ENCODE measurements around the gene PDIA6. TPM values are rescaled to one million over a fixed set of nuclear protein-coding genes. Genes with fewer than 3 reads are reported as not detected.

Gene PDIA6
- total and polyA plus RNA-seq, 9 of the 15 experiments (the other 6 are each of a cell fraction or from before 2014, with no cell fraction given): 166 to 268 (median 229) TPM

DNA sequence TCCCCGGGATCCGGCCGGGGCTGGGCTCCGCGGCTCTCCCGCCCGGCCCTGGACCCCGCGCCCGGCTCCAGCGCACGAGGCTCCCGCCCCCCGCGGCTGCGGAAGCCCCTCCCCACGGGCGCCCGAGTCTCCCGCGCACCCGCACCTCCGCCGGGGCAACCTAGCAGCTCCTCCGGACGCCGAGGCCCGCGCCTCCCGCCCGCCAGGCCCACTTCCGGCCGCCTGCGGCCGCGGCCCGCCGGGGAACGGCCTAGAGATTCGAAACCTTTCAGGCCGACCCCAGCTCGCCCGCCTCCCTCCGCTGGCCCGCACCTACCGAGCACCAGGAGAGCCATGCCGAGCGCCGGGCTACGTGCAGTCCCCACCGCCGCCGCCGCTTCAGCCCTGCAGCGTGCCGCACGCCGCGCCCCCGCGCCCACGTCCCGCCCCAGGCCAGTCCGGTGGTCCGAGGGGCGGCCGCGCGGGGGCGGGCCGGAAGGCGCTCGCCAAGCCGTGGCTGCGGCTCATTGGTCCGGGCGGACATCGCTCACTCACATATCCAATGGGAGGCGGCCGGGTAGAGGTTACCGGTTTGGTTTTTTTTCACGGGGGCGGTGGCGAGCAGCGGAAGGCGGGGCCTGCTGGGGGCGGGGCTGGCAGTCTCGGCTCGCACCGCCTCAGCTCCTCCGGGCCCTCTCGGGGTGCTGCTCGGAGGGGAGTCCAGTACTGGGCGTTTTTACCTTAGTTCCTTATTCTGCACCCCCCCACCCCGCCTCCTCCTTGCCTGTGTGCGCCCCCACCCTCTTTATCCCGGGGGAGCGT is at the start of gene PDIA6 (continued):
- TF ChIP-seq, protein P1, sequence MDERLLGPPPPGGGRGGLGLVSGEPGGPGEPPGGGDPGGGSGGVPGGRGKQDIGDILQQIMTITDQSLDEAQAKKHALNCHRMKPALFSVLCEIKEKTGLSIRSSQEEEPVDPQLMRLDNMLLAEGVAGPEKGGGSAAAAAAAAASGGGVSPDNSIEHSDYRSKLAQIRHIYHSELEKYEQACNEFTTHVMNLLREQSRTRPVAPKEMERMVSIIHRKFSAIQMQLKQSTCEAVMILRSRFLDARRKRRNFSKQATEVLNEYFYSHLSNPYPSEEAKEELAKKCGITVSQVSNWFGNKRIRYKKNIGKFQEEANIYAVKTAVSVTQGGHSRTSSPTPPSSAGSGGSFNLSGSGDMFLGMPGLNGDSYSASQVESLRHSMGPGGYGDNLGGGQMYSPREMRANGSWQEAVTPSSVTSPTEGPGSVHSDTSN (CRISPR knock-in tag; IDR thresholded peaks at IDR 0.05; ENCODE audit: low read depth): peak; percentile 88
- TF ChIP-seq, protein P1 (tag; conservative IDR thresholded peaks at IDR 0.05; ENCODE audit: low read depth): peak; percentile 88
- TF ChIP-seq PRMT5 (CRISPR knock-in tag; IDR thresholded peaks at IDR 0.05) (no peak), YY1 (IDR thresholded peaks at IDR 0.05; ENCODE audit: borderline replicate concordance in 1 of 3, control insufficient read depth in 1 of 3, extremely low read depth in 1 of 3, insufficient read depth in 3 of 3, insufficient read length in 1 of 3, insufficient replicate concordance in 2 of 3, low read depth in 1 of 3, low read length in 2 of 3) (peak in 2 of 3 experiments; percentile 29 to 64), ZFX (CRISPR knock-in tag; IDR thresholded peaks at IDR 0.05) (peak; percentile 57; the same call in 1 of the 2 replicates), SP2 (IDR thresholded peaks at IDR 0.05; ENCODE audit: extremely low read depth, low read depth, low read length, poor library complexity, severe bottlenecking) (peak; percentile 85), ZNF253 (CRISPR knock-in tag; conservative IDR thresholded peaks at IDR 0.05) (no peak), MAZ (CRISPR knock-in tag; conservative IDR thresholded peaks at IDR 0.05 in 1 of 2, IDR thresholded peaks at IDR 0.05 in 1 of 2) (peak; percentile 60 to 88; a peak in 3 of 4 replicates), CHD2 (IDR thresholded peaks at IDR 0.05; ENCODE audit: low read depth, low read length) (peak; percentile 75), PHB2 (IDR thresholded peaks at IDR 0.05; ENCODE audit: low read depth) (no peak)
- TF ChIP-seq, protein P2, sequence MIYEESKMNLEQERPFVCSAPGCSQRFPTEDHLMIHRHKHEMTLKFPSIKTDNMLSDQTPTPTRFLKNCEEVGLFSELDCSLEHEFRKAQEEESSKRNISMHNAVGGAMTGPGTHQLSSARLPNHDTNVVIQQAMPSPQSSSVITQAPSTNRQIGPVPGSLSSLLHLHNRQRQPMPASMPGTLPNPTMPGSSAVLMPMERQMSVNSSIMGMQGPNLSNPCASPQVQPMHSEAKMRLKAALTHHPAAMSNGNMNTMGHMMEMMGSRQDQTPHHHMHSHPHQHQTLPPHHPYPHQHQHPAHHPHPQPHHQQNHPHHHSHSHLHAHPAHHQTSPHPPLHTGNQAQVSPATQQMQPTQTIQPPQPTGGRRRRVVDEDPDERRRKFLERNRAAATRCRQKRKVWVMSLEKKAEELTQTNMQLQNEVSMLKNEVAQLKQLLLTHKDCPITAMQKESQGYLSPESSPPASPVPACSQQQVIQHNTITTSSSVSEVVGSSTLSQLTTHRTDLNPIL (CRISPR knock-in tag; IDR thresholded peaks at IDR 0.05): no peak
- TF ChIP-seq, protein P3, sequence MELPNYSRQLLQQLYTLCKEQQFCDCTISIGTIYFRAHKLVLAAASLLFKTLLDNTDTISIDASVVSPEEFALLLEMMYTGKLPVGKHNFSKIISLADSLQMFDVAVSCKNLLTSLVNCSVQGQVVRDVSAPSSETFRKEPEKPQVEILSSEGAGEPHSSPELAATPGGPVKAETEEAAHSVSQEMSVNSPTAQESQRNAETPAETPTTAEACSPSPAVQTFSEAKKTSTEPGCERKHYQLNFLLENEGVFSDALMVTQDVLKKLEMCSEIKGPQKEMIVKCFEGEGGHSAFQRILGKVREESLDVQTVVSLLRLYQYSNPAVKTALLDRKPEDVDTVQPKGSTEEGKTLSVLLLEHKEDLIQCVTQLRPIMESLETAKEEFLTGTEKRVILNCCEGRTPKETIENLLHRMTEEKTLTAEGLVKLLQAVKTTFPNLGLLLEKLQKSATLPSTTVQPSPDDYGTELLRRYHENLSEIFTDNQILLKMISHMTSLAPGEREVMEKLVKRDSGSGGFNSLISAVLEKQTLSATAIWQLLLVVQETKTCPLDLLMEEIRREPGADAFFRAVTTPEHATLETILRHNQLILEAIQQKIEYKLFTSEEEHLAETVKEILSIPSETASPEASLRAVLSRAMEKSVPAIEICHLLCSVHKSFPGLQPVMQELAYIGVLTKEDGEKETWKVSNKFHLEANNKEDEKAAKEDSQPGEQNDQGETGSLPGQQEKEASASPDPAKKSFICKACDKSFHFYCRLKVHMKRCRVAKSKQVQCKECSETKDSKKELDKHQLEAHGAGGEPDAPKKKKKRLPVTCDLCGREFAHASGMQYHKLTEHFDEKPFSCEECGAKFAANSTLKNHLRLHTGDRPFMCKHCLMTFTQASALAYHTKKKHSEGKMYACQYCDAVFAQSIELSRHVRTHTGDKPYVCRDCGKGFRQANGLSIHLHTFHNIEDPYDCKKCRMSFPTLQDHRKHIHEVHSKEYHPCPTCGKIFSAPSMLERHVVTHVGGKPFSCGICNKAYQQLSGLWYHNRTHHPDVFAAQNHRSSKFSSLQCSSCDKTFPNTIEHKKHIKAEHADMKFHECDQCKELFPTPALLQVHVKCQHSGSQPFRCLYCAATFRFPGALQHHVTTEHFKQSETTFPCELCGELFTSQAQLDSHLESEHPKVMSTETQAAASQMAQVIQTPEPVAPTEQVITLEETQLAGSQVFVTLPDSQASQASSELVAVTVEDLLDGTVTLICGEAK (IDR thresholded peaks at IDR 0.05): peak; percentile 66; the same call in 1 of the 2 replicates
- TF ChIP-seq, protein P3 (CRISPR knock-in tag; IDR thresholded peaks at IDR 0.05): no peak

All from K562 (cell line).